Measurements from ENCODE around the gene GMDS.

- TF ChIP-seq CTCF (IDR thresholded peaks at IDR 0.05): no peak
- no peak for TF ChIP-seq POLR2A (IDR thresholded peaks at IDR 0.05)
Measured at GRCh38 chr6:1780251-1780867, 465.0 kb downstream of the GMDS start.
